Tibial artery (tissue), 4 donors: ENCODE data around the gene EPN1.
A peak's percentile ranks its signal among the peaks of the same experiment; 100 is the strongest.

Source experiments
- DNase-seq, 2 donors: peaks; one replicate each; pipeline ENCODE4 v3.0.0-alpha.2; 2019
- H3K27ac ChIP-seq, 2 donors: fragments of 200-600 bp; sonication (generic) in 1 of 2; 1 replicate in 1 of 2; 2 replicates in 1 of 2; pipeline ENCODE4 v1.5.1; 2018 to 2019; ENCODE audit warnings: mild to moderate bottlenecking in 1 of 2
- H3K27me3 ChIP-seq, 2 donors: fragments of 200-600 bp; sonication (generic) in 1 of 2; one replicate each; pipeline versions ENCODE4 v1.5.1 to v1.6.0; 2016 to 2019
- H3K36me3 ChIP-seq, 3 donors: fragments of 200-600 bp; sonication (generic) in 2 of 3; one replicate each; pipeline ENCODE4 v1.5.1; 2016 to 2019; ENCODE audit warnings: mild to moderate bottlenecking in 2 of 3
- H3K4me1 ChIP-seq, 4 donors: fragments of 200-600 bp; sonication (generic) in 2 of 4; 1 replicate in 3 of 4; 2 replicates in 1 of 4; pipeline ENCODE4 v1.5.1; 2016 to 2019
- H3K4me3 ChIP-seq, 2 donors: fragments of 200-600 bp; sonication (generic) in 1 of 2; 1 replicate in 1 of 2; 2 replicates in 1 of 2; pipeline ENCODE4 v1.5.1; 2018 to 2019; ENCODE audit warnings: mild to moderate bottlenecking in 2 of 2
- H3K9me3 ChIP-seq, 3 donors: fragments of 200-600 bp; sonication (generic) in 1 of 3; one replicate each; pipeline ENCODE4 v1.5.1; 2016 to 2019
- intact Hi-C: fragments of 100-400 bp; cut with DNase I; formaldehyde crosslinking; loops from one replicate; pipeline ENCODE4 v1.15.0; 2023; ENCODE audit warnings: low total_unique reads
- TF ChIP-seq, protein P1 (sequence below), 2 experiments: fragments of 200-600 bp in 1 of 2; fragments of 450-650 bp in 1 of 2; IDR thresholded peaks; one replicate each; pipeline ENCODE4 v1.5.1; 2017 to 2019; ENCODE audit warnings: antibody characterized with exemption in 2 of 2, mild to moderate bottlenecking in 1 of 2, moderate library complexity in 1 of 2

Gene EPN1

DNA sequence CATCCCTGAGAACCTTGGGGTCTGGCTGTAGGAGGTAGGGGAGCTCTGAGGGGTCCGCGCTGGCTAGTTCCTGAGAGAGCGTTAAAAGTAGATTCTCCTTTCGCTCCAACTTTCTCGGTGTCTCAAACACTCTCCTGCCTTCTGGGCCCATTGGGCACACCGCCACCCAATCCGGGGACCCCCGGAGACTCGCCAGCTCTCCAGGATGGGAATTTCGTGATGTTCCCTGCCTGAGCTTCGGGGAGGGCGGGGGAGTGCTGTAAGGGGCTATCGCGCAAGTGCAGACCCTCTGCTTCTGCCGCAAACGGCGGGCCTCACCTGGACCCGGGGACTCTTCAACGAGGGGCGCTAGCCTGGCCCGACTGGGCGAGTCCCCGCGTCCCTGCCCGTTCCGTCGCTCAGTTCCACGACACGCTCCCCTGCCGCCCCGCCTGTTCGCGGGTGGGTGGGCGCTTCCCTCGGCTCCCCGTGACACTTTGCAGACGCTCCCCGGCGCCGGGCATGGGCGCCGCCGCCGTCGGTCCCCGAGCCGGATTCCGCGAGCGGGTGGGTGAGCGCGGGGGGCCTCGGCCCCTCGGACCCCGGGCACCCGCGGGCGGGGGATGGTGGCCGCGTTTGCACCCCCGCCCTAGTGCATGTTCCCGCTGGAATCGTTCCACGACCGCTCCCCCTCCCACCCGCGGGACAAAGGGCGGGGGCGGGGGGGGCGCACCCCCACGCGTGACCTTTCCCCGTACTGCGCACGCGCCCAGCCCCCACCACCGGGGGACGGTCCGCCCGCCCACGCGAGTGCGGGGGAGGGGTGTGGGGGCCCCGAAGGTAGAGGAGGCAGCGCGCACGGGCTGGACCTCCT is 27.1 kb upstream of the EPN1 start, which contains the start of gene CCDC106:
CCDC106 (plus strand) TSS at position 481 of the 853 bp plus-strand sequence. CDS start 835 bp downstream, outside the sequence.
- H3K27ac ChIP-seq: peak within 1 kb of the TSS; percentile 78 to 80
- intact Hi-C loops: no loop called here
- H3K4me1 ChIP-seq: peaks cover 0 to 54% (median 35%) of the 10 kb centered on the region in 4 donors
- DNase-seq: peak in 1 of 2 donors; percentile 60
- TF ChIP-seq, protein P1, sequence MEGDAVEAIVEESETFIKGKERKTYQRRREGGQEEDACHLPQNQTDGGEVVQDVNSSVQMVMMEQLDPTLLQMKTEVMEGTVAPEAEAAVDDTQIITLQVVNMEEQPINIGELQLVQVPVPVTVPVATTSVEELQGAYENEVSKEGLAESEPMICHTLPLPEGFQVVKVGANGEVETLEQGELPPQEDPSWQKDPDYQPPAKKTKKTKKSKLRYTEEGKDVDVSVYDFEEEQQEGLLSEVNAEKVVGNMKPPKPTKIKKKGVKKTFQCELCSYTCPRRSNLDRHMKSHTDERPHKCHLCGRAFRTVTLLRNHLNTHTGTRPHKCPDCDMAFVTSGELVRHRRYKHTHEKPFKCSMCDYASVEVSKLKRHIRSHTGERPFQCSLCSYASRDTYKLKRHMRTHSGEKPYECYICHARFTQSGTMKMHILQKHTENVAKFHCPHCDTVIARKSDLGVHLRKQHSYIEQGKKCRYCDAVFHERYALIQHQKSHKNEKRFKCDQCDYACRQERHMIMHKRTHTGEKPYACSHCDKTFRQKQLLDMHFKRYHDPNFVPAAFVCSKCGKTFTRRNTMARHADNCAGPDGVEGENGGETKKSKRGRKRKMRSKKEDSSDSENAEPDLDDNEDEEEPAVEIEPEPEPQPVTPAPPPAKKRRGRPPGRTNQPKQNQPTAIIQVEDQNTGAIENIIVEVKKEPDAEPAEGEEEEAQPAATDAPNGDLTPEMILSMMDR (IDR thresholded peaks at IDR 0.05): no peak
- peak within 1 kb of the TSS; percentile 71 to 79 for H3K4me3 ChIP-seq
- peaks cover 0 to 27% (median 10%) of the 10 kb centered on the region in 3 donors for H3K36me3 ChIP-seq
- H3K27me3 ChIP-seq: no peaks in the 10 kb centered on the region
- H3K9me3 ChIP-seq: no peaks in the 10 kb centered on the region

DNA sequence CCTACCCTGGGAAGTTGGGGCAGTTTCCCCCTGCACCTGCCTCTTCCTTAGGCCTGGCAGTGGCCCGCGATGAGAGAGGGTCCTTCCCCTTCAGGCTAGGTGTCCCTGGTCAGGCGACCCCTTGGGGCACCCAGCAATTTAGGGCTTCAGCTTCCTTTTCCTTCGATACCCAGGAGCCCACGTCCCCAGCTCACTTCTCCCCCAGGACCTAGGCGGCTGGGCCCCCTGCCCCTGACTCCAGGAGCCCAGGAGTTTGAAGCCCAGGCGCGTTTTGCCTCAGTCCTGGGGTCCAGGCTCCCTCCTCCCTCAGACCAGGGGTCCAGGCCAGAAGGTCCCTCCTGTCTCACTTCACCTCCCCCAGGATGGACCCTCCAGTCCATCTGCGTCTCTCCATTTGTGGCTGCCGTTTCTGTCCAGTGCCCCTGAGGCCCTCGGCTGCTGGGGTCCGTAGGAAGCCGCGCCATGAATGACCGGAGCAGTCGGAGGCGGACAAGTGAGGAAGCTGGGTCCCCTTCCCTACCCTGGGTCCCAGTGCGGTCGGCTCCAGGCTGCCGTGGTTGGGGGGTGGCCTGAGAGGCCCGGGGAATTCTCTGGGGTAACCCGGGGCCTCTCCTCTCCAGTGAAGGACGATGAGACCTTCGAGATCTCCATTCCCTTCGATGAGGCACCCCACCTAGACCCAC is 26.3 kb upstream of the EPN1 start:
- Histone ChIP-seq H3K4me3 (peak overlapping the region; percentile 71 to 79), H3K36me3 (peaks cover 0 to 27% (median 10%) of the 10 kb centered on the region in 3 donors), H3K27me3 (no peaks in the 10 kb centered on the region), H3K9me3 (no peaks in the 10 kb centered on the region), H3K4me1 (peaks cover 0 to 52% (median 36%) of the 10 kb centered on the region in 4 donors), H3K27ac (peak overlapping the region; percentile 78 to 80)
- intact Hi-C loops: no loop called here
- TF ChIP-seq, protein P1 (IDR thresholded peaks at IDR 0.05): no peak
- no peak for DNase-seq

DNA sequence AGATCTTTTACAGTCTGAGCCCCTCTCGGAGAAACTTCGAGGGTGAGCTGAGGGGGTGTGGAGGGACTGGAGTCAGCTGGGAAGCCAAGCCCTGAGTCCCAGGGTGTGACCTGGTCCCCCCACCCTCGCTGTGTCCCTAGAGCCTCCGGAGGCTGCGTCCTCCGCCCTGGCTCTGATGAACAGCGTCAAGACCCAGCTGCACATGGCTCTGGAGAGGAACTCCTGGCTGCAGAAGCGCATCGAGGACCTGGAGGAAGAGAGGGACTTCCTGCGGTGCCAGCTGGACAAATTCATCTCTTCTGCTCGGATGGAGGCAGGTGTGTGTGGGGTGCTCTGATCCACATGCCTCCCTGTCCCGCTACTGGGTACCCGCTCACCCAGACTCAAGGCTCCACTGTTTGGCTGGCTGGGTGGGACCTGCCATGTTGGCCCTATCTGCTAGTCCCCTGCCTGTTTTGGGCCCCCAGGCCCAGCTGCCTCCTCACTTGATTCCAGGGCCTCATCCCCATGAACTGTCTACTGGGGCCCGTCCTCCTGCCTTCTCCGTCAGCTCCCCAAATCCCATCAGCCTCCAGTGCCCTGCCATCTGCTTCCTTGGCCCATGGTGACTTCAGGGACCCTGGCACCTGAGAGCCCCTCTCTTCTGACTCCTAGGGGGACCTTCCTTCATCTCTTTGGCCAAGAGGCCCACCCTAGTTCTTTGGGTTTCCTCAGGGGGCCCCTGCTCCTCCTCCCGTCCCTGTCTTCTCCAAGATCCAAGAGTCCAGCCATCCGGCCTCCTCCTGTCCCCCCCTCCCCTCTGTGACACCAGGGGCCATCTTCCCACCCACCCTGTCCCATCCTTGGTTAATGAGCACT is 25.5 kb upstream of the EPN1 start:
- Histone ChIP-seq H3K36me3 (peaks cover 0 to 26% (median 10%) of the 10 kb centered on the region in 3 donors), H3K4me3 (peak overlapping the region in 1 of 2 donors; percentile 79), H3K27me3 (no peaks in the 10 kb centered on the region), H3K27ac (peak overlapping the region; percentile 78 to 80), H3K9me3 (no peaks in the 10 kb centered on the region), H3K4me1 (peaks cover 0 to 44% (median 33%) of the 10 kb centered on the region in 4 donors)
- no peak for DNase-seq
- TF ChIP-seq, protein P1 (IDR thresholded peaks at IDR 0.05): no peak
- intact Hi-C loops: no loop called here

DNA sequence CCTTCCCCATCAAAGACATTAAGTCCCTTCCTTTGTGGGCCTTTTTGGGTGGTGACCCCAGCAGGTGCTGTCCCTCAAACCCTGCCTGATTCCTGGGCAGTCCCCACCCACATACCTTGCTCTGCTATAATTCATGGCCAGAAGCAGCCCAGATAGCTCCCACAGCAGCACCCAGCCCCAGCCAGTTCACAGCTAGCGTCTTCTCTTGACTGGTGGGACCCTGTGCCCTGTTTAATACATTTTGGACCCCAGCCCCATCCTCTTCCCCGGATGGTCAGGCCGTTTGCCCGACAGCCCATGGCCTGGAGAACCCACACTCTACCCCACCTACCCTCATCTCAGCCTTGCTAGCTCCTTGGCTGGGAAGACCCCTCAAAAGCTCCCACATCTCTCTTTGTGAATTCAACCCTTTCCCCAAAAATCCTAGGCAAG is 24.9 kb upstream of the EPN1 start:
- TF ChIP-seq, protein P1 (IDR thresholded peaks at IDR 0.05): no peak
- no peaks in the 10 kb centered on the region for H3K27me3 ChIP-seq
- H3K36me3 ChIP-seq: peaks cover 0 to 20% (median 4%) of the 10 kb centered on the region in 3 donors
- H3K9me3 ChIP-seq: no peaks in the 10 kb centered on the region
- H3K4me1 ChIP-seq: peaks cover 0 to 38% (median 30%) of the 10 kb centered on the region in 4 donors
- DNase-seq: no peak
- intact Hi-C loops: no loop called here
- no peak overlapping the region for H3K27ac ChIP-seq
- H3K4me3 ChIP-seq: no peak overlapping the region
